IPS DF 6.9 (cell line): ENCODE data around the gene HJURP.

Source experiments
- DNase-seq: peaks from one replicate; pipeline ENCODE4 v3.0.0-alpha.2; 2013; ENCODE audit warnings: low read depth, low spot score
- H3K27ac ChIP-seq: one replicate; pipeline ENCODE4 v1.5.1; 2013; ENCODE audit warnings: low read length, control low read depth
- H3K27me3 ChIP-seq: 2 replicates; pipeline ENCODE4 v1.6.1; 2013; ENCODE audit warnings: mild to moderate bottlenecking, low read length; ENCODE audit not compliant: control insufficient read depth, insufficient read depth
- H3K36me3 ChIP-seq: 2 replicates; pipeline ENCODE4 v1.6.1; 2013; ENCODE audit warnings: low read length; ENCODE audit not compliant: control insufficient read depth, insufficient read depth
- H3K4me1 ChIP-seq: 2 replicates; pipeline ENCODE4 v1.6.1; 2013; ENCODE audit warnings: low read length; ENCODE audit not compliant: control insufficient read depth, insufficient read depth
- H3K4me3 ChIP-seq: 2 replicates; pipeline ENCODE4 v1.5.1; 2013; ENCODE audit warnings: mild to moderate bottlenecking, low read length
- H3K9me3 ChIP-seq: 2 replicates; pipeline ENCODE4 v1.6.1; 2013; ENCODE audit warnings: low read length, inconsistent platforms; ENCODE audit not compliant: control insufficient read depth, insufficient read depth
- WGBS: extraction: QIAGEN DNeasy Blood & Tissue Kit; methylation state at CpG from one replicate; pipeline ENCODE4 v1.1.7; 2013; ENCODE audit warnings: mixed read lengths, missing lambda C conversion rate; ENCODE audit not compliant: insufficient read length, insufficient coverage; 5-methylcytosine and 5-hydroxymethylcytosine counted together

The HJURP gene

GRCh38 chr2:233821196-233821595, 33.1 kb downstream of the HJURP start:
- WGBS, result no CpG with 5 or more reads among the region's 3 CpGs
- Histone ChIP-seq H3K9me3 (no peaks in the 10 kb centered on the region), H3K36me3 (no peaks in the 10 kb centered on the region; the same call in 1 of the 2 replicates), H3K27me3 (no peaks in the 10 kb centered on the region), H3K4me1 (no peaks in the 10 kb centered on the region), H3K4me3 (no peak overlapping the region), H3K27ac (no peak overlapping the region)
- no peak for DNase-seq

- no peaks in the 10 kb centered on the region; the same call in 1 of the 2 replicates for H3K36me3 ChIP-seq
- no CpG with 5 or more reads among the region's 6 CpGs for WGBS
- no peak overlapping the region for H3K4me3 ChIP-seq
- H3K4me1 ChIP-seq, result no peaks in the 10 kb centered on the region
- no peaks in the 10 kb centered on the region for H3K9me3 ChIP-seq
- H3K27ac ChIP-seq, result no peak overlapping the region
- H3K27me3 ChIP-seq, result no peaks in the 10 kb centered on the region
- no peak for DNase-seq
Observed at GRCh38 chr2:233820774-233821105, 33.6 kb downstream of the HJURP start.

GRCh38 chr2:233819884-233820773, 34.2 kb downstream of the HJURP start:
- no peaks in the 10 kb centered on the region for H3K4me1 ChIP-seq
- H3K4me3 ChIP-seq, result no peak overlapping the region
- H3K9me3 ChIP-seq, result no peaks in the 10 kb centered on the region
- no peaks in the 10 kb centered on the region for H3K27me3 ChIP-seq
- DNase-seq, result no peak
- H3K27ac ChIP-seq, result no peak overlapping the region
- H3K36me3 ChIP-seq, result no peaks in the 10 kb centered on the region; the same call in 1 of the 2 replicates
- WGBS, result no CpG with 5 or more reads among the region's 18 CpGs

GRCh38 chr2:233818639-233819621, 35.4 kb downstream of the HJURP start:
- Histone ChIP-seq H3K4me1 (no peaks in the 10 kb centered on the region), H3K27ac (no peak overlapping the region), H3K36me3 (no peaks in the 10 kb centered on the region; the same call in 1 of the 2 replicates), H3K9me3 (no peaks in the 10 kb centered on the region), H3K4me3 (no peak overlapping the region), H3K27me3 (no peaks in the 10 kb centered on the region)
- DNase-seq, result no peak
- WGBS, result no CpG with 5 or more reads among the region's 17 CpGs

DNA sequence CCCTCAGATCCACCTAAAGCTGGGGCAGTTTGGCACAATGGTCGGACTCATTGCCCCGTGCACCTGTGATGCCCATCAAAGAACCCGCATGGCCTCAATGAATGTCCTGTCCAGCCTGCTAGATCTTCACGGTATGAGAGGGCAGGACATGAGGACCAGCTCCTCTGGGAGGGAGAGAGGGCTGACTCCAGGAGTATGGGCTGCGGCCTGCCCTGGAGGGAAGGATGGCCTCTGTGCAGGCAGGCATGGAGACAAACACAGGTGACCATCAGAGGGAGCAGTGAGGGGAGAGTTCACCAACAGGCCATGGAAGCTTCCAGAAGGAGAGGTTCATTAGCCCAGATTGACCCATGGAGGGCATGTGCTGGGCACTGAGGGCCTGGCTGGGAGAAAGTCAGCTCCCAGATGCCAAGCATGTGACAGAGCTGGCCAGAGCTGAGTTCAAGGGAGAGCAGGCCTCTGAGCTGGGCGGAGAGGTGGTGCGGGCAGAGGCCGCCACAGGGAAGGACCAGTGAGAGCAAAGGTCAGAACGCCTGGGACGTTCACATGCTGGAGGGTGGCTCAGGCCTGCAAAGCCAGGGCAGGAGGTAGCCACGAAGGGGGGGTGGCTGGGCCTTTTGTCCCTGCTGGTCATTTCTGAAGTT, 36.2 kb downstream of the HJURP start:
- Histone ChIP-seq H3K4me3 (no peak overlapping the region), H3K27ac (no peak overlapping the region), H3K4me1 (no peaks in the 10 kb centered on the region), H3K9me3 (no peaks in the 10 kb centered on the region), H3K27me3 (no peaks in the 10 kb centered on the region), H3K36me3 (no peaks in the 10 kb centered on the region; the same call in 1 of the 2 replicates)
- no CpG with 5 or more reads among the region's 11 CpGs for WGBS
- no peak for DNase-seq

DNA sequence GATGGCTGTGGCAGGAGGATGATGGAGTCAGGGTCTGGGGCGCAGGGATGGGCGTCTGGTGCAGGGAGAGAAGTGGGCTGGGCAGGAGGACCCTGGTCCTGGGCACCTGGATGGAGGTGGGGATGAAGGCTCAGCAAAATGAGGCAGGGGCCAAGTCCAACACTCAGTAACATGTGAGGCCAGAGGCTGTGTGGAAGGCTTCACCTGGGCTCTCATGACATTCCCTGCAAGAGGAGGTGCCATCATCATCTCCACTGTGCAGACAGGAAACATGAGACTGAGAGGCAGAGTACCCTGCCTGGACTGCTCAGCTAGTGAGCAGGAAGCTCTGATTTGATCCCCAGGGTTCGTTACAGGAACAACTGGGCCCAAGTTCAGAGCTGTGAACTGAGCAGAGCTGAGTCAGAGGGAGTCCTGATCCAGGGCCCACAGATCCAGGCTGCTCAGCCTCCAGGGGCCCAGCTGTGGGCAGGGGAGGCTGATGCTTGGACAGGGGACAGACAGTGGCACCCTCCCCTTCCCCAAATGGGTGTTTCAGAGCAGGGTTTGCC, 36.9 kb downstream of the HJURP start:
- Histone ChIP-seq H3K27ac (no peak overlapping the region), H3K27me3 (no peaks in the 10 kb centered on the region), H3K4me3 (no peak overlapping the region), H3K36me3 (no peaks in the 10 kb centered on the region), H3K4me1 (no peaks in the 10 kb centered on the region), H3K9me3 (no peaks in the 10 kb centered on the region)
- no peak for DNase-seq
- no CpG with 5 or more reads among the region's 3 CpGs for WGBS

GRCh38 chr2:233816771-233817170, 37.6 kb downstream of the HJURP start:
- WGBS, result no CpG with 5 or more reads among the region's 4 CpGs
- Histone ChIP-seq H3K9me3 (no peaks in the 10 kb centered on the region), H3K4me1 (no peaks in the 10 kb centered on the region), H3K36me3 (no peaks in the 10 kb centered on the region), H3K27me3 (no peaks in the 10 kb centered on the region), H3K4me3 (no peak overlapping the region), H3K27ac (no peak overlapping the region)
- no peak for DNase-seq

DNA sequence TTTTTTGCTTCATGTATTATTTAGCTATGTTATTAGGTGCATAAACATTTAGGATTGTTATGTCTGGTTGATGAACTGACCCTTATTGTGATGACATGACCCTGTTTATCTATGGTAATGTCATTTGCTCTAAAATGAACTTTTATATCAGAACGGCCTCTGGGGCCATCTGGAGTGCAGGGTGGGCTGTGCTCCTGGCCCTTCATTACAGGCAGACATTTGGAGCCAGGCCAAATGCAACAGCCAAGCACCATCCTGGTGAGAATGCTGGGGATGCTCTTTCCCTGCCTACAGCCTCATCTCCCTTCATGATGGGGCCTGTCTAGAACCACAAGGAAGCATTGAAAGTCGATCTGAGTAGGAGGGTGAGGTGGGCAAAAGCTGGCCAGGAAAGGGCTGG, 38.0 kb downstream of the HJURP start:
- H3K4me3 ChIP-seq, result no peak overlapping the region
- no peaks in the 10 kb centered on the region for H3K9me3 ChIP-seq
- H3K36me3 ChIP-seq, result no peaks in the 10 kb centered on the region
- WGBS, result no CpG with 5 or more reads among the region's 2 CpGs
- no peaks in the 10 kb centered on the region for H3K27me3 ChIP-seq
- DNase-seq, result no peak
- H3K4me1 ChIP-seq, result no peaks in the 10 kb centered on the region
- H3K27ac ChIP-seq, result no peak overlapping the region

DNA sequence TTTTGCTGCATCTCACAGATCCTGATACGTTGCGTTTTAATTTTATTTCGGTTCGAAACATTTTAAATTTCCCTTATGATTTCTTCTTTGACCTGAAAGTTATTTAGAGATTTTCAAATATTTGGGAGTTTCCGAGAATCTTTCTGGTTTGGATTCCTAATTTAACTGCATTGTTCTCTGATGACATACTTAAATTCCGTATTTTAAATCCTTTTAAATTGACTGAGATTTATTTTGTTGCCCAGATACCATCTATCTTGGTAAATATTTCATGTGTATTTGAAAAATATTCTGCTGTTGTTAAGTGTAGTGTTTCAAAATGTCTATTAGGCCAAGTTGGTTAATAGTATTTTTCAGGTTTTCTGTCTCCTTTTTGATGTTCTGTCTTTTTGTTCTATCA, 38.5 kb downstream of the HJURP start:
- Histone ChIP-seq H3K4me1 (no peaks in the 10 kb centered on the region), H3K9me3 (no peaks in the 10 kb centered on the region), H3K36me3 (no peaks in the 10 kb centered on the region), H3K27ac (no peak overlapping the region), H3K4me3 (no peak overlapping the region), H3K27me3 (no peaks in the 10 kb centered on the region)
- WGBS, result no CpG with 5 or more reads among the region's 6 CpGs
- no peak for DNase-seq
